Activated CD4-positive, alpha-beta T cell treated with anti-CD3 and anti-CD28 coated beads for 1 hour (primary cell): Measurements from ENCODE around the gene KRTAP5-5.
"Not testable (repeated sequence)": the region's sequence is repeated elsewhere in the genome, so short reads cannot be mapped to it uniquely, and the experiment has no call there.

Experiments used
- DNase-seq: peaks from one replicate; pipeline ENCODE4 v3.0.0-alpha.2; 2020

Gene KRTAP5-5

GRCh38 chr11:1607901-1608300, 21.7 kb upstream of the KRTAP5-5 start:
- not testable (repeated sequence) for DNase-seq

- no peak for DNase-seq
These were observed 21.2 kb upstream of the KRTAP5-5 start, which contains the start of gene KRTAP5-3 for GRCh38 chr11:1608363-1608762. Gene KRTAP5-3 (minus strand): TSS chr11:1608463. CDS start chr11:1608385, 78 bp downstream.

GRCh38 chr11:1618231-1618630, 11.3 kb upstream of the KRTAP5-5 start:
- DNase-seq, result no peak

- no peak for DNase-seq
These were observed 10.1 kb upstream of the KRTAP5-5 start for GRCh38 chr11:1619449-1619848.

- DNase-seq, result no peak
These were observed 7.5 kb upstream of the KRTAP5-5 start, which contains the start of gene KRTAP5-4 for GRCh38 chr11:1622086-1622485. Gene KRTAP5-4 (minus strand): TSS chr11:1622138. CDS start chr11:1622093, 45 bp downstream.

GRCh38 chr11:1623716-1624115, 5.9 kb upstream of the KRTAP5-5 start:
- no peak for DNase-seq

GRCh38 chr11:1624621-1625020, 5.0 kb upstream of the KRTAP5-5 start:
- no peak for DNase-seq

- DNase-seq, result no peak
These were observed 4.0 kb upstream of the KRTAP5-5 start for GRCh38 chr11:1625541-1625940.

- DNase-seq, result peak; percentile 31
These were observed 859 bp upstream of the KRTAP5-5 start for GRCh38 chr11:1628506-1629325.

- DNase-seq, result no peak
These were observed 696 bp downstream of the KRTAP5-5 start for GRCh38 chr11:1630271-1630670.

GRCh38 chr11:1631066-1631568, 1.5 kb downstream of the KRTAP5-5 start:
- no peak for DNase-seq

- DNase-seq, result no peak
These were observed 2.6 kb downstream of the KRTAP5-5 start for GRCh38 chr11:1632053-1632714.

- DNase-seq, result no peak
These were observed 4.3 kb downstream of the KRTAP5-5 start for GRCh38 chr11:1633864-1634263.

- DNase-seq, result no peak
These were observed 6.8 kb downstream of the KRTAP5-5 start for GRCh38 chr11:1636291-1636950.

- no peak for DNase-seq
These were observed 8.1 kb downstream of the KRTAP5-5 start for GRCh38 chr11:1637628-1638027.

- DNase-seq, result no peak
These were observed 8.8 kb downstream of the KRTAP5-5 start for GRCh38 chr11:1638344-1638743.

- DNase-seq, result no peak
These were observed 9.6 kb downstream of the KRTAP5-5 start for GRCh38 chr11:1639102-1639620.

GRCh38 chr11:1639666-1640065, 10.1 kb downstream of the KRTAP5-5 start:
- DNase-seq, result no peak

- no peak for DNase-seq
These were observed 10.7 kb downstream of the KRTAP5-5 start for GRCh38 chr11:1640076-1640946.

- no peak for DNase-seq
These were observed 11.5 kb downstream of the KRTAP5-5 start for GRCh38 chr11:1641096-1641495.

GRCh38 chr11:1642288-1643145, 12.9 kb downstream of the KRTAP5-5 start:
- DNase-seq, result no peak
